Activated CD4-positive, alpha-beta T cell treated with anti-CD3 and anti-CD28 coated beads, Interleukin-2, amount 10 ng/mL, durations not matched to agents 7 days and 5 days (primary cell): ENCODE data around the gene MRGPRE. TPM values are rescaled to one million over a fixed set of nuclear protein-coding genes. Genes with fewer than 3 reads are reported as not detected.

Experiments
- CTCF ChIA-PET: fragments of 350-600 bp; sonication (Branson Sonifier 250); formaldehyde crosslinking; loops from one replicate; lab custom pipeline; 2021; ENCODE audit warnings: antibody characterized with exemption; lab: Charles Lee
- POLR2A ChIA-PET: fragments of 350-600 bp; sonication (Branson Sonifier 250); formaldehyde crosslinking; loops from one replicate; lab custom pipeline; 2021; ENCODE audit warnings: antibody characterized with exemption; lab: Charles Lee
- DNase-seq: peaks from one replicate; pipeline ENCODE4 v3.0.0-alpha.2; 2020
- H3K27ac Mint-ChIP-seq: one replicate; pipeline ENCODE4 v1.8.0; 2021; ENCODE audit warnings: mild to moderate bottlenecking, moderate library complexity, mixed read lengths
- H3K27me3 Mint-ChIP-seq: one replicate; pipeline ENCODE4 v1.8.0; 2021; ENCODE audit warnings: mixed read lengths
- H3K36me3 Mint-ChIP-seq: one replicate; pipeline ENCODE4 v1.8.0; 2021; ENCODE audit warnings: low read depth, mixed read lengths
- H3K4me1 Mint-ChIP-seq: one replicate; pipeline ENCODE4 v1.8.0; 2021; ENCODE audit warnings: mixed read lengths
- H3K4me3 Mint-ChIP-seq: one replicate; pipeline ENCODE4 v1.8.0; 2021; ENCODE audit warnings: mild to moderate bottlenecking, moderate library complexity, mixed read lengths
- H3K9me3 Mint-ChIP-seq: one replicate; pipeline ENCODE4 v1.8.0; 2021; ENCODE audit warnings: mixed read lengths
- total RNA-seq, 2 experiments: library from RNA; stranded (reverse); gene quantifications; one replicate each; pipeline ENCODE4 v1.2.3, GENCODE V29; 2021

Gene MRGPRE
- total RNA-seq, 2 experiments from 2014 or later: not detected

GRCh38 chr11:3183523-3183922, 48.7 kb downstream of the MRGPRE start:
- H3K36me3 Mint-ChIP-seq: no peaks in the 10 kb centered on the region
- no peak overlapping the region for H3K27ac Mint-ChIP-seq
- DNase-seq: no peak
- no peak overlapping the region for H3K4me3 Mint-ChIP-seq
- CTCF ChIA-PET: no interaction called here
- no peaks in the 10 kb centered on the region for H3K27me3 Mint-ChIP-seq
- no peaks in the 10 kb centered on the region for H3K4me1 Mint-ChIP-seq
- H3K9me3 Mint-ChIP-seq: no peaks in the 10 kb centered on the region
- POLR2A ChIA-PET: no interaction called here

GRCh38 chr11:3182462-3182852, 49.8 kb downstream of the MRGPRE start:
- no peaks in the 10 kb centered on the region for H3K9me3 Mint-ChIP-seq
- ChIA-PET CTCF (interaction anchor here (1.0 kb wide), 1 partner anchor 93 kb away, joined by 3 read pairs; no protein-coding TSS in a partner anchor), POLR2A (no interaction called here)
- peaks cover 5% of the 10 kb centered on the region for H3K27me3 Mint-ChIP-seq
- H3K4me3 Mint-ChIP-seq: no peak overlapping the region
- H3K36me3 Mint-ChIP-seq: no peaks in the 10 kb centered on the region
- no peaks in the 10 kb centered on the region for H3K4me1 Mint-ChIP-seq
- DNase-seq: no peak
- no peak overlapping the region for H3K27ac Mint-ChIP-seq

- no peak overlapping the region for H3K27ac Mint-ChIP-seq
- CTCF ChIA-PET: interaction anchor here (0.8 to 1.0 kb wide), 2 partner anchors 11 to 93 kb away, joined by 3 read pairs; no protein-coding TSS in a partner anchor
Observed at GRCh38 chr11:3181725-3182461, 50.3 kb downstream of the MRGPRE start.

GRCh38 chr11:3180869-3181268, 51.3 kb downstream of the MRGPRE start:
- H3K9me3 Mint-ChIP-seq: peaks cover 10% of the 10 kb centered on the region

More at GRCh38 chr11:3181725-3182461, 50.3 kb downstream of the MRGPRE start:
- Mint-ChIP-seq H3K4me3 (no peak overlapping the region), H3K4me1 (no peaks in the 10 kb centered on the region), H3K27me3 (peaks cover 5% of the 10 kb centered on the region), H3K9me3 (peaks cover under 1% of the 10 kb centered on the region), H3K36me3 (no peaks in the 10 kb centered on the region)
- POLR2A ChIA-PET: no interaction called here
- DNase-seq: no peak

GRCh38 chr11:3178349-3178748, 53.9 kb downstream of the MRGPRE start:
- no peak for DNase-seq
- H3K9me3 Mint-ChIP-seq: peaks cover 15% of the 10 kb centered on the region
- no peak overlapping the region for H3K4me3 Mint-ChIP-seq
- H3K4me1 Mint-ChIP-seq: no peaks in the 10 kb centered on the region
- peaks cover 11% of the 10 kb centered on the region for H3K27me3 Mint-ChIP-seq
- ChIA-PET POLR2A (no interaction called here), CTCF (no interaction called here)
- peaks cover 3% of the 10 kb centered on the region for H3K36me3 Mint-ChIP-seq
- H3K27ac Mint-ChIP-seq: no peak overlapping the region

More at GRCh38 chr11:3180869-3181268, 51.3 kb downstream of the MRGPRE start:
- no peaks in the 10 kb centered on the region for H3K4me1 Mint-ChIP-seq
- no peak overlapping the region for H3K27ac Mint-ChIP-seq
- H3K27me3 Mint-ChIP-seq: peaks cover 9% of the 10 kb centered on the region
- no peaks in the 10 kb centered on the region for H3K36me3 Mint-ChIP-seq
- no peak overlapping the region for H3K4me3 Mint-ChIP-seq
- no peak for DNase-seq
- CTCF ChIA-PET: interaction anchor here (0.8 kb wide), 1 partner anchor 12 kb away, joined by 3 read pairs; no protein-coding TSS in a partner anchor
- POLR2A ChIA-PET: interaction anchor here (0.7 kb wide), 1 partner anchor 30 kb away, joined by 3 read pairs; no protein-coding TSS in a partner anchor

GRCh38 chr11:3177931-3178330, 54.3 kb downstream of the MRGPRE start:
- peaks cover 11% of the 10 kb centered on the region for H3K27me3 Mint-ChIP-seq
- no peak overlapping the region for H3K27ac Mint-ChIP-seq
- peaks cover 15% of the 10 kb centered on the region for H3K9me3 Mint-ChIP-seq
- no peak for DNase-seq
- ChIA-PET POLR2A (no interaction called here), CTCF (no interaction called here)
- peaks cover 3% of the 10 kb centered on the region for H3K36me3 Mint-ChIP-seq
- H3K4me3 Mint-ChIP-seq: no peak overlapping the region
- H3K4me1 Mint-ChIP-seq: no peaks in the 10 kb centered on the region

Other genes starting within 250 kb of the MRGPRE start
- gene NAP1L4, start 240.1 kb downstream of the MRGPRE start, total RNA-seq: 100 to 1,000 TPM; 354 to 367 TPM
- gene CARS1, start 175.0 kb downstream of the MRGPRE start, total RNA-seq: 10 to 100 TPM; 81.4 to 97.6 TPM
- 10 to 100 TPM in 1 of 2 experiments, 1 to 10 TPM in 1; 9.6 to 12.0 TPM for gene OSBPL5, start 67.1 kb downstream of the MRGPRE start, total RNA-seq
- gene MRGPRG, start 13.6 kb downstream of the MRGPRE start, total RNA-seq: not detected
- gene ZNF195, start 146.7 kb upstream of the MRGPRE start, total RNA-seq: 10 to 100 TPM; 29.7 to 32.5 TPM